ENCODE measurements around the gene SPO11.

The SPO11 gene

DNA sequence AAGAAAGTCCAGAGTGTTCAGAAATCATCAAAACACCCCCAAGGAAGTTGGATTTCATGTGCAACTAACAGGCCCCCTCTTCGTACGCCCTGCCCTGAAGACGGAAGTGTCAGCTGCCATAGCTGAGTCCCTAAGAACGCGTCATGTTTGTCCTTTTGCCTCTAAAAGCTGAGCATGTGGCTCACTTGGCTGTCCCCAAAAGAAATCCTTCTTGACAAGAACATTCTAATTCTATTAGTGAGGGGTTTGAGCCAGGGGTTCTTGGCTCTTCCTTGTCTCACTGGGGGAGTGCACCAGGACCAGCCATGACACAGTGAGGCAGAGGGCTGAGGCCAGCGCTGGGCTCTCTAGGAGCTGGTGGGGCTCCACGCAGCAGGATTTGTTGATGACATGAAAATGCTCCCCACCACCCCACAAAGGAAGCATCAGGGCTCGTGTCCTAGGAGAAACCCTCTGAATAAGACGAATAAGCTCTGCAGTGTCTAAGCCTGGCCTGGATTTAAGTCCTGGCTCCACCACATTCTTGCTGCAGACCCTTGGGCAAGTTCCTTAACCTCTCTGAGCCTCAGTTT, 20.0 kb upstream of the SPO11 start:
- in situ Hi-C loops (cut with MboI; ENCODE audit: low sequenced_read_pairs), result no loop called here

DNA sequence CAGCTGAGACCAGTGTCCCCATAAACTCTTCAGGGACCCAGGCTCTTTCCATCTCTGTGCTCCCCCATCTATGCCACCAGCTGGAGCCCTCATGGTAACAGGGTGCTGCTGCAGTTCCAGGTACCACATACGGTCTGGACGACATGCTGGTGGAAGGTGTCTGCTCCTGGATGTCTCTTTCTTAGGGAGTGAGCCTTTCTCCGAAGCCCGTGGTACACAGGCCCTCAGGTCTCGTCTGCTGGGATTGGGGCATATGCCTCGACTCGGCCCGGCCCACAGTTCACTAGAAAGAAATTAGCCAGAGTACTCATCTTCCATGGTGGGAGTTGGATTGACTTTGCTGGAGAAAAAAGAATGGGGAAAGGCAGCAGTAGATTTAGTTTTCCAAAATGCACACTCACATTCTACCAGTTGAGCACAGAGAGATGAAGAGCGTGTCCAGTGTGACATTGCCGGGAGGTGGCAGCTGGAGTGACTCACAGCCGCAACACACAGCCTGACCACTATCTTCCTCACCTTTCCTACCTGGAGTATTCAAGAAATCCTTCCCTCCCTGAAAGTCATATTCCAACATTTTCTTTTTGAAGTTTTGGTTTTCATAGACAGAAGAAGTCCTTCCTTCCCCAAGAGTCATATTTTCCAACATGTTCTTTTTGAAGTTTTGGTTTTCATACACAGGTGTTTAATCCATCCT, 18.6 kb upstream of the SPO11 start:
- in situ Hi-C loops (cut with MboI; ENCODE audit: low sequenced_read_pairs), result no loop called here

DNA sequence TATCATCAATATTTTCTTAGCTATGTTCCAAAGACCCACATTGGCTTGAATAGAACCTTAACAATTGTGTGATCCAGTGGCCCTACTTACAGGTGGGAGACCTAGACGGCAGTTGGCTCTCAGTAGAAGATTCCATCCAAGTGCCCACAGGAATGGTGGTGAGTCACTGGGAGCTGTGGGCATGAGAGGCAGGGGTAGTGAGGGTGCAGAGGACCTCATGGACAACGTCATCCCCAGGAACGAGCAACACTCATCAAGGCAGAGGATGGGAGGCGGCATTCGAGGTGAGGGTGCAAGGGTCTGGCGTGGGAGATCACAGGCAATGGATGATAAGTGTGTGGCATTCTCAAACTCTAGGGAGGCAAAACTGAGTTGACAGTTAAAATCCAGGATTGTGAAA, 17.5 kb upstream of the SPO11 start:
- in situ Hi-C loops (cut with MboI; ENCODE audit: low sequenced_read_pairs), result no loop called here

DNA sequence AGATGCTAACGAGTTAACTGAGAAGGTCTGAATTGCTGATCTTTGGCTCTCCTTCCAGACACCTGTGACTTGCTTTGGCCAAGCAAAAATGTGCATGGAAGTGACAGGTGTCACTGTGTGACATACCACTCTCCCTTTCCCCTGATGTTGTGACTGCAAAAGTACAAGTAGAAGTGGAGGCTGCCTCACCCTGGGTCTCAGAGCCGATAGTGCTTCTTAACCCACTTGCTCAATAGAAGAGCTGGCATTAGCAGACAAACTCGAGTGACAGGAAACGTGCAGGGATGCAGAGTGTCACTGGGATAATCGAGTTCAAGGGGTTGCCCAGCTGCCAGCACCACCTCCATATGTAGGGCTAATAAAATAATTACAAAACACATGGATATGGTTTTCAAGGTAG, 16.4 kb upstream of the SPO11 start:
- in situ Hi-C loops (cut with MboI; ENCODE audit: low sequenced_read_pairs), result no loop called here

DNA sequence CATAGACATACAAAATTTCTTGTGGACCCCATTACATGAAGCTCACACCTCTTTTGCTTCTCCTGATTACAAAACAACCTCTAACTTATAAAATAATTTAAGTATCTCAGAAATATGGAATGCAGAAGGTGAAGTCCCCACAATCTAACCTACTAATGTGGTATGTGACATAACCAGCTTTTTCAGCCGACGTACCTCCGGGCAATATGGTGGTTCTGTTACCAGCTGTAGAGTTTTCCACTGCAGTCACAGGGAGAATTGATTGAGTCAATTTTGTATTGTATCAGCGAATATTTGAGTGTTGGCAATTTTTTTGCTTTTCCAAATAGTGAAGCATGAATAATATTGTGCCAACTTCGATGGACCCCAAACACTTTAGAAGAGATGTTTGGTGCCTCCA, 15.7 kb upstream of the SPO11 start:
- in situ Hi-C loops (cut with MboI; ENCODE audit: low sequenced_read_pairs), result no loop called here

DNA sequence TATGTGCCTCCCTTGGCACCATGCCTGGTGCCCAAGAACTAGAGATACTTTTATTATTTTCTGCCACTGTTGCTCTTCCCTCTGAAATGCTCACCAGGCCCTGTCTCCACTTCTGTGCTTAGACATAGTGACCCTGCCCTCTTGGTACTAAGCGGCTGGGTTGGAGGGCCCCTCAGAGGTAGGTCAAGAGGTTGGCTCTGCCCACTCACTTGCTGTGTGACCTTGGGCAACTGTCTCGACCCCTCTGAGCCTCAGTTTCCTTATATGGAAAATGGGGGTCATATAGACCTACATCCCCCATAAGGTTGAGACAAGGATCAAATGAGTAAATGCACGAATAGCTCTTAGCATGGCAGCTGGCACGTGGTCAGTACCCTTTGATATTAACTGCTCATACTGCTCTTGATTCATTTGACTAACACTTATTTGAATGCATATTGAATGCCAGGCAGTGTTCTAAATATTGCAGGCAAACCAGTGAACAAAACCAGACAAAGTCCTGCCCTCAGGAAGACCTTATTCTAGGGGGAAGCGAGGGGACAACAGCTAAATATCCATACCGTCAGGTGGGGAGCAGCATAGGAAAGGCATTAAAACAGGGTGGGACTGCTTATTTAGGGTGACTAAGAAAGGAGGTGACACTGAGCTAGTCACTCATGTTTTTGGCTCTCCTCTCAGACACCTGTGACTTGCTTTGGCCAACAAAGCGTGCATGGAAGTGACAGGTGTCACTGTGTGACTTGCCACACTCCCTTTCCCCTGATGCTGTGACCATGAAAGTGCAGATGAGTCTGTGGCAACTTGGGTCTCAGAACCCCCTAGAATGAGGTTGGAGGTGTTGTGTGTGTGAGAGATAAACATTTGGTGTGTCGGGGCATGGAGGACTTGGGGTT, 14.3 kb upstream of the SPO11 start:
- in situ Hi-C loops (cut with MboI; ENCODE audit: low sequenced_read_pairs), result no loop called here

DNA sequence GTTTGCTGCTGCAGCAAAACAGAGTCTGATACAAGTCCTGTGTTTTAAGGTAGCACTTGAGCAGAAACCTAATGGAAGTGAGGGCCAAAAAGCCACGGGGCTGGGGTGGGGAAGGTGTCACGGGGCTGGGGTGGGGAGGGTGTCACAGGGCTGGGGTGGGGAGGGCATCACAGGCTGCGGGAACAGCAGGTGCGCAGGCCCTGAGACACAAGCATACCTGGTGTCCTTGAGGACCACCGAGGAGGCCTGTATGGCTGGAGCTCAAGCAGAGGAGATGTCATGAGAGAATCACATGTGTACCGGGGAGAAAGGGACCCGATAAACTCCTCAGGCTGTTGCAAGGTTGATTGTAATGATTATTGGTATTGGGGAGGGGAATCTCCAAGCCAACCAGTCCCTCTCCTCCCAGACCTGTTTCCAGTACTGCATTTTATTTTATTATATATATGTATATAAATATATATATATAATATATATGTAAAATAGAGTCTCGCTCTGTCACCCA, 13.6 kb upstream of the SPO11 start:
- in situ Hi-C loops (cut with MboI; ENCODE audit: low sequenced_read_pairs), result no loop called here

DNA sequence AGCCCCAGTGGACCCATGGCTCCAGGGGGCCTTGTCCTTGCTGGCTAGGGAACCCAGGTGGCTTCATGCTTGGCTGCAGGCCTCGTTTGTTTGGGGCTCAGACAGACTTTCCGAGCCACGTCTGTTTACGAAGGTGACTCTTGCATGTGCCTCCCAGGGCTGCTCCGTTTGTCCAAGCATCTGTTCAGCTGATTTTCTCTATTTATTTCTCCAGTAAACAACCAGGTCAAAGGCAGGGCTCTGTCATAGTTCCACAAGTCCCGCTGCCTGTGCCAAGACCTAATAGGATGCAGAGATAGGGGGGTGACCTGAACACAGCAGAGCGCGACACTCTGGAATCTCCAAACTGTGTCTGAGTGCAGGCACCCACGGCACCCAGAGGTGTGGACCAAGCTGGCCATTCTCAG, 12.8 kb upstream of the SPO11 start:
- in situ Hi-C loops (cut with MboI; ENCODE audit: low sequenced_read_pairs), result no loop called here

DNA sequence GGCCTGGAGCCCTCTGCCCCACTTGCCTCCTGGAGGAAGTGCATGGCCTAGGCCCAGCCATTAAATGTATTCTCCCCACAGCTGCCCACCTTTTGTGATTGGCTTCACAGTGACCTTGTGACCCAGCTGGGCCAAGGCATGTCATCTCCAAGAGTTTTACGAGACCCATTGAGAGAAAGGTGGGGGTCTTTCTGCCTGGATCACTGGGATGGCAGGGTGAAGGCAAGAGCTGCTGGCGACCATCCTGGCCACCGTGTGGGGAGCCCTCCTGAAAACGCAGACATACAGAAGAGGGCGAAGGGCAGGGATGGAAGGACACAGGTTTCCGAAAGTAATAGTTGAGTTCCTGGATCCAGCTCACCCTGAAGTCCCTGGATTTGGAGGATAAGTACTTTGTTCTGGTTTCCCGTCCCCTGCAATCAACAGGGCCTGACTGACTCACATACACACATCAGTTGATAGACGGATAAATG, 12.3 kb upstream of the SPO11 start:
- in situ Hi-C loops (cut with MboI; ENCODE audit: low sequenced_read_pairs), result no loop called here

DNA sequence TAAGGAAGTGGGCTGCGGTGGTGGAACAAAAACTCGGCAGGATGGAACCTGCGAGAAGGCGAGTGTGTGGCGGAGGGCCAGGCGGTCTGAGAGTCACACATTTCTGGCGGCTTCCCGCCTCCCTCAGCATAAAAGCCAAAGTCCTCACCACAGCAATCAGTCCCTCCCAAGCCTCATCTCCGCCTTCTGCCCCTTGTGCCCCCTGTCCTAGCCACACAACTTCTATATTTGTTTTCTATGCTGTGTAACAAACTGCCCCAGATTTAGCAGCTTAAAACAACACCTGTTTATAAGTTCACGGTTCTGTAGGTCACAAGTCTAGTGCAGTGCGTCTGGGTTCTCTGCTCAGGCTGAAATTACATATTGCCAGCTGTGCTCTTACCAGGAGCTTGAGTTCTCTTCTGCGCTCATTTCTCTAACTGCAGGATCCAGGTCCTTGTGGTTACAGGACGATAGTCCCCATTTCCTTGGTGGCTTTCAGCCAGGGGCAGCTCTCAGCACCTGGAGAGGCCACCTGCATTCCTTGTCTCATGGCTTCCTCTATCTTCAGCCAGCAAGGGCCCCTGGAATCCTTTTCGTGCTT, 11.7 kb upstream of the SPO11 start:
- in situ Hi-C loops (cut with MboI; ENCODE audit: low sequenced_read_pairs), result no loop called here

DNA sequence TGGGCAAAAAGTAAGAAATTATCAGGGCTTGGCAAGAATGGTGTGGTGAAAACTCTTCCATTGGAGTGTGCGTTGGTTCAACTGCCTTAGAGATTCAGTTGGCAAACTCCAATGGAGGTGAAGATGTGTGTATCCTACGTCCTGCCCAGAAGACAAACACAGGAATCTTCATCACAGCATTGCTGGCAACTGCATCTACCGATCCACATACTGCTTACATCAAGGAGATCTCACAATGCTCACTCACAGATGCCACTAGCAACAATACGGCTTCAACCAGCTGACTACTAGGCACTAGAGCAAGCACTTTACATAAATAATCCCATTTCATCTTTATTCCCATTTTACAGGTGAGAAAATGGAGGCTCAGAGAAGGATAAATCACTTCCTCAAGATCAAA, 10.0 kb upstream of the SPO11 start:
- in situ Hi-C loops (cut with MboI; ENCODE audit: low sequenced_read_pairs), result no loop called here

DNA sequence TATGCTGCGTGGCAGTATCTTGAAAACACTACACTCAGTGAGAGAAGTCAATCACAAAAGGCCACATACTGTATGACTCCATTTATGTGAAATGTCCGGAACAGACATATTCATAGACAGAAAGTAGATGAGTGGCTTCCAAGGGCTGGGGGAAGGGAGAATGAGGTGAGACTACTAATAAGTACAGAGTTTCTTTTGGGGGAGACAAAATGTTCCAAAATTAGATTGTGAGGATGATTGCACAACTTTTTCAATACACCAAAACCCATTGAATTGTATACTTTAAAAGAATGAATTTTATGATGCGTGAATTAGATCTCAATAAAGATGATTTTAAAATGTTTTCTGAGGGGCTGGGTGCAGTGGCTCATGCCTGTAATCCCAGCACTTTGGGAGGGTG, 9.2 kb upstream of the SPO11 start:
- in situ Hi-C loops (cut with MboI; ENCODE audit: low sequenced_read_pairs), result no loop called here

DNA sequence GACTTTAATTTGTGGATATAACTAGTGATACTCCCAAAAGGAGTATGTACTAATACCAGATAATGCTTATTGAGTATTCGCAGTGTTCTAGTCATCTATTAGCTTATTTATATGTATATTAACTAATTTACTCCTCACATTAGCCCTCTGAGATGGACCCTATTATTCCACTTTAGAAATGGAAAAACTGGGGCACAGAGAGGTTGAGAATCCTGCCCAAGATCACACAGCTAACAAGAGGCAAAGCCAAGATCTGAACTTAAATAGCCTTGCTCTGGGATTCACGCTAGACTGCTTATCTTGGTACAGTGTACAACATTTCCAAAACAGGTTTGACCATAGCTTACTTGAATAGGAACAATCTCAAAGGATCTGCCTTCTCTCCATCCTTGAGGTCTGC, 8.5 kb upstream of the SPO11 start:
- in situ Hi-C loops (cut with MboI; ENCODE audit: low sequenced_read_pairs), result no loop called here

DNA sequence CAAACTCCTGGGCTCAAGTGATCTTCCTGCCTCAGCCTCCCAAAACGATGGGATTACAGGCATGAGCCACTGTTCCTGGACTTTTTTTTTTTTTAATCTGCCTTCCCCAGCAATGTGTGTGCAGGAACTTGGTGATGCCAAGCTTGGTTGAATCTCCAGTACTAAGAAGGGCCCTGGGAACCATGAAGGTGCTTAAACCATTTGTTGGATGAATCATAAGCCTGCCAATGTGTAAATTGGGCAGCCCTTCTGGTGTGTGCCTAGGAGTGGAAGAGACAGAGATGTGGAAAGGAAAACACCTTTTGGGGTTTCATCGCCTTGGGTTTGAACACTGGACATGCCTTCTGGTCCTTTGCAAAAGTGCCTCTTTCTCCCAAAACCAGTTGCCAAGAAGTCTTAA, 7.1 kb upstream of the SPO11 start:
- in situ Hi-C loops (cut with MboI; ENCODE audit: low sequenced_read_pairs), result no loop called here

DNA sequence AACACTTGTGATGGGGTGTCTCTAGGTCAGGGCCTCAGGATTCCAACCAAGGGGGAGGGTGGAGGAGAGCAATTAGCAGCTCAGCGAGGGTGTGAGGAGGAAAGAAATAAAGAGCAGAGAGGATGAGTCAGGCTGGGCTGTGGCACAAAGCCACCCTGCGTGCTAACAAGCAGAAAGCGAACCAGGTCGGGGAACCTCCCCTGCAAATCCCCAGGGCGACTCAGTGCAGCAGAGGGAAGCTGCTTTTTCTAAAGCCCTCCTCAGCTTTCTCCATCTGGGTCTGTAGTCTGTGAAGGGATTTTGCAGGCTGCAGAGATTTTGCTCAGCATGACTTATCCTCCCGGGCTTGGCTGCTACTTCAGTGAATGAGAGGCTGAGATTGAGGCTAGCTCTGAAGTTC, 6.6 kb upstream of the SPO11 start:
- in situ Hi-C loops (cut with MboI; ENCODE audit: low sequenced_read_pairs), result no loop called here

DNA sequence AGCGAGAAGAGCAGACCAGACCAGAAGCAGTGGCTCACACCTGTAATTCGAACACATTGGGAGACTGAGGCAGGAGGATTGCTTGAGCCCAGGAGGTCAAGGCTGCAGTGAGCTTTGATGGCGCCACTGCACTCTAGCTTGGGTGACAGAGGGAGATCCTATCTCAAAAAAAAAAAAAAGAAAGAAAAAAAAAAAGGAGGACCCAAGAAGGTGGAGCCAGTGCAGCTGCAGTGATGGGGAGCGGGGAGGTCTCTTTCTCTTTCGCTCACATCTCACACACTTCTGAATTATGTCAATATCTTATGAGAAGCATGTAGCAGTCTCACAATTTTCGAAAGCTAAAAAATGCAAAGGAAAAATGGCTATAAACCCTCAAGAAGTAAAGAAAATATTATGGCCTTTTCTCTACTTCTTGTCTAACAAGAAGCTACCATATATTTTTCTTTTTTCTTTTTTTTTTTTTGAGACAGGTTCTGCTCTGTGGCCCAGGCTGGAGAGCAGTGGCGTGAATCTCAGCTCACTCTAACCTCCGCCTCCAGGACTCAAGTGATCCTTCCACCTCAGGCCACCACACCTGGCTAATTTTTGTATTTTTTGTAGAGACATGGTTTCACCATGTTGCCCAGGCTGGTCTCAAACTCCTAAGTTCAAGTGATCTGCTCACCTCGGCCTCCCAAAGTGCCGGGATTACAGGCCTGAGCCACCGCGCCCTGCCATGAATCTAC, 3.8 kb upstream of the SPO11 start:
- in situ Hi-C loops (cut with MboI; ENCODE audit: low sequenced_read_pairs), result no loop called here

DNA sequence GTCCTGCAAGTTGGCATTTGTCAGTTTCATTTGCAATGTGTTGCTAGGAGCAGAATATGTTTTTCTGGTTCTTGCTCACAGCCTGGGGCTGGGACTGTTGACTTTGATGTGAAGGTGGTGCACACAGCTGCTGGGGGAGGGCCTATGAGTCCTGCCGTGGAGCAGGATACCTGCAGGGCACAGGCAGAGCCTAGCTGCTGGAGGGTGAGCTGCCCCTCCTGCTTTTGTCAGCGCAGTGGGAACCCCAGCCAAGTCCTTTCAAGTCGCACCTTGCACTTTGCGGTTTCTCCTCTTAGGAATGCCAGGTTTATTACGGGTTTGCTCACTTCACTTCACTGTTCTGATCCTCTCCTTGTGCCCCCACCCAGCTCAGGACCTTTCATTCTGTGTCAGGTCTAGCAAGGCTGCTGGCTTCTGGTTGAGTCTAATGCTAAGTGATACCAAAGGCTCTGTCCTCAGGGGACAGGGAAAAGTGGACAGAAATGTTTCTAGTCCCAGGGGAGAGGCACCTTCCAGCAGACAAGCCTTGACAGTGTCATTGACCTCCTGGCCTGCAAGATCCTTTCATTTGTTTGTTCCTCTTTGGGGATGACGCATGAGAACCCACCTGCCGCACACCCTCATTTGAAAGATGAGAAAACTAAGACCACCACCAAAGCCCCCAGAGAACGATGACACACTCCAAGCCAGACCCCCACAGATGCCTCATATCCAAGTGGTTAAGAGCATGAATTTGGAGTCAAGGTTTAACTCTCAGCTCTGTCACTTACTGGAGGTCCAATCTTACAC, 2.7 kb upstream of the SPO11 start:
- in situ Hi-C loops (cut with MboI; ENCODE audit: low sequenced_read_pairs), result no loop called here

DNA sequence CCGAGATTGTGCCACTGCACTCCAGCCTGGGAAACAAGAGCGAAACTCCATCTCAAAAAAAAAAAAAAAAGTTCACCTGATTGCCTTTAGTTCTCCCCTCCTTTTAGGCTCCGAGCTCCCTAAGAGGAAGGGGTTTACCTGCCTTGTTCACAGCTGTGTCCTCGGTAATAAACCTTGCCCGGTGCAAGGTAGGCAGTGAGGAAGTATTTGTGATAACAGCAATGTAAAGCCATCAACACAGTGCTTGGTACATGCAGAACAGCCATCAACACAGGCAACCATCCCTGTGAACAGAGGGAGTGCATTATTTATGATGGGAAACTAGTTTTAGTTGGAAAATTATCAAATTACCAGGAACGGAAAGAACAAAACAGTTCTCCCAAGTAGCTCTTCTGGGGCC, 1.8 kb upstream of the SPO11 start:
- in situ Hi-C loops (cut with MboI; ENCODE audit: low sequenced_read_pairs), result no loop called here

DNA sequence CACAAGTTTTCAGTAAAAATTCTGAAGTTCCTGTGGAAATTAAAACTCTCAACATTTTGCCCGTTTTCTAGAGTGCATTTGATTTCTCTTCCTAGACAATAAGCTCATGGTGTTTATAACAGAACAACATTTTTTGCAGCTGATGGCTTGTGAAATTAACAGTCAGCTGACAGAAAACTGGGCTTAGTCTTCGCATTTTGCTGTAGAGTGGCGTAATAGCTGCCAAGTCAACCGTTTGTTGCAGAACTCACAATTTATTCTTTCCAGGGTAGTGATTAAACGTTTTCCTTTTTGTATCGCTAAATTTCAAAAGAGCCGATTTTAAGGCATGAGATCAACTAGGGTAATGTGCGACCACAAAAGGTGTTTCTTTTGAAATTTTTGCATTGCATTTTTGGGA, 1.4 kb downstream of the SPO11 start:
- in situ Hi-C loops (cut with MboI; ENCODE audit: low sequenced_read_pairs), result no loop called here
